ENCODE data around the gene FKBP1B.
"Not testable (repeated sequence)": the region's sequence is repeated elsewhere in the genome, so short reads cannot be mapped to it uniquely, and the experiment has no call there.

The FKBP1B gene

DNA sequence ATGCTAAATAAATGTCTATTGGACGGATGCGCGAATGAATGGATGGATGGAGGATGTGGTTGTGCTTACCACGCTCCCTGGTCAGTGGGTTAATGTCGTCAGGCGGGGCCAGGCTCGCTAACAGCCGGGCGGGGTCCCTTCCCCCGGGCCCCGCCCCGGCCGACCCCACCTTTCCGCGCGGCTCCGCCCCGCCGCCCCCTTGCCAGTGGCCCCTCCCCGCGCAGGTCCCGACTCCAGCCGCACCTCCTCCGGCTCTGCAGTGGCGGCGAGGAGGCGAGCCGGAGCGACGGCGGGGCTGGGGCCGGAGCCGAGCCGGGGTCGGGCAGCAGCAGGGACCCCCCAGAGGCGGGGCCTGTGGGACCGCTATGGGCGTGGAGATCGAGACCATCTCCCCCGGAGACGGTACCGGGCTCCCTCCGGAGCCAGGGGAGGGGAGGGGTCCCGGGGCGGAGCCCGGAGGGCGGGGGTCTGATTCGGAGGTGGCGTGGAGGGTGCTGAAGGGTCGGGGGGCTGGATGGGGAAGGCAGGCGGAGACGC lies at the start of gene FKBP1B:
Gene FKBP1B, plus strand, starts transcription at position 257 of the 537 bp plus-strand sequence. Its CDS starts 109 bp downstream, at position 366.
- peak; percentile 31 for DNase-seq

DNA sequence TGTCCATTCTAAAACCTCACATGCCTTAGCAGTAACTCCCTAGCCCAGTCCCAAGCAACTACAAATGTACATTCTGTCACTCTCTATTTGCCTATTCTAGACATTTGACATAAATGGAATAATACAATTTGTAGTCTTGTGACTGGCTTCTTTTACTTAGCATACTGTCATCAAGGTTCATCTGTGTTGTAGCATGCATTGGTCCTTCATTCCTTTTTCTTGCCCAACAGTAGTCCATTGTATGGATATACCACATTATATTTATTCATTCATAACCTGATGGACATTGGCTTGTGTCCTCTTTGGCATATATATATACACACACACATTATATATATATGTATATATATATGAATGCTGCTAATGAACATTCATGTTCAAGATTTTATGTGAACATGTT lies 41.8 kb upstream of the FKBP1B start:
- DNase-seq = no peak

DNA sequence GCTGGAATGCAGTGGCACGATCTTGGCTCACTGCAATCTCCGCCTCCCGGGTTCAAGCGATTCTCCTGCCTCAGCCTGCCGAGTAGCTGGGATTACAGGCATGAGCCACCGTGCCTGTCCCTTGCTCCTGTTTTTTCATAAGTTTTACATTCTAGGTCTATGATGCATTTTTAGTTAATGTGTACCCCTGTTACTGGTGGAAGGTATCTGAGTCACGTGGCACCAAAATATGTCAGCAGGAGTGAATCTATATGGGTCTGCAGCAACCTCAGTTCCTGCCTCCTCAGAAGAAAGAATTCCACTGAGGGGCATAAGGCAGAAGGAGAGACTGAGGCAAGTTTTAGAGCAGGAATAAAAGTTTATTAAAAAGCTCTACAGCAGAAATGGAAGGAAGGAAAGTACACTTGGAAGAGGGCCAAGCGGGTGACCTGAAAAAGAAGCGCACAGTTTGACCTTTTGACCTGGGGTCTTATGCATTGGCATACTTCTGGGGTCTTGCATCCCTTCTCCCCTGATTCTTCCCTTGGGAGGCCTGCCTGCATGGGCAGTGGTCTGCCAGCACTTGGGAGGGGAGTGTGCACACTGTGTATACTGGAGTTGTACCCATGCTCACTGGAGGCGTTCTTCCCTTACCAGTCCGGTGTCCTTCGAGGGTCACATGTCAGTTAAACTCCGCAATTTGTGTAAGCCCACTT lies 40.7 kb upstream of the FKBP1B start:
- DNase-seq = no peak

DNA sequence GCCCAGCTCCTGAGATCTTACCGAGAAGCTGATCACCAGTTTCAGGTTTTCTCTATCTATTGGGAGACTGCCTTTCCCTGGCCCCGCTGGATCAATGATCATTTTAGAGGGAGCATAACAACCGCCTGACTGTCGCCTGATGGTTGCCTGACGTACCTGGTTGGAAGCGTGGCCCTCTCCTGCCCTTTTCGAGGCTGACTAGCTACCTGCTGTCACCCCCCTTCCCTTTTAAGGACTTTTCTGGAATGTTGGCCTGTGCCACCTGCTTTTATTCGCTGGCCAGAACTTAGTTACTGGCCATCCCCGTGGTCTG lies 40.2 kb upstream of the FKBP1B start:
- no peak for DNase-seq

DNA sequence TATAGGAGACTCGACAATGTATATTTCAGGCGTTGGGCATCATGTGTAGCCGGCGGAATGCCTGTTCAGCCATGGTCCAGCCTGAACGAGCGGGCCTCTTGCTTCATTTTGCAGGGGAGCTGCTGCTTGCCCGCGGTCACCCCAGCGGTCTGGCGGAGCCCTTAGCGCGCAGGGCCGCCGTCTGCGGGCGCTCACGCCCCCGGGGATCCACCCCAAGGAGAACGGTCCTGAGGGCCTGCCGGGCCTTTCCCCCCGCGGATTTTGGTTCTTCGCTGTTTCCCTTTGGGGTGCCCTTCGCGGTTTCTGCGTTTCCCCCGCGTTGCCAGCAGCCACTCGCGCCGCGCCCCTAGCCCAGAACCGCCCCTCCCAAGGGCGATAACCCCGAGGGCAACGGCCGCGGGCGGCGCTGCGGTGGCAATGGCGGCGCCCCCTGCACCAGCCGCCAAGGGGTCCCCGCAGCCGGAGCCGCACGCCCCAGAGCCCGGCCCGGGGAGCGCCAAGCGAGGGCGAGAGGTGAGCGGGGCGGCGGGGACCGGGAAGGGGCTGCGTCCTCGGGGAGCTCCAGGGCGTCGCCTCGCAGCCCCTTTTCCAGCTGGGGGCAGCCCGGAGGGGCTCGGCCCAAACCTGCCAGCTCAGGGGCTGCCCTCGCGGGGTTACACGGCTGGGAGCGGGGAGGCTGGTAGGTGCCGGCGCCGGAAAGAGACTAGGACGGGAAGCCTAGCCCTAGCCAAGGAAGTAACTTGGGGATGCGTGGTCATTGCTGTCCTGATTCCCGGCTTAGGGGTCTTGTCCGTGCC lies 39.7 kb upstream of the FKBP1B start, which contains the start of gene MFSD2B:
Gene MFSD2B, plus strand, starts transcription at position 406 of the 797 bp plus-strand sequence. Its CDS starts 12 bp downstream, at position 418.
- no peak for DNase-seq

DNA sequence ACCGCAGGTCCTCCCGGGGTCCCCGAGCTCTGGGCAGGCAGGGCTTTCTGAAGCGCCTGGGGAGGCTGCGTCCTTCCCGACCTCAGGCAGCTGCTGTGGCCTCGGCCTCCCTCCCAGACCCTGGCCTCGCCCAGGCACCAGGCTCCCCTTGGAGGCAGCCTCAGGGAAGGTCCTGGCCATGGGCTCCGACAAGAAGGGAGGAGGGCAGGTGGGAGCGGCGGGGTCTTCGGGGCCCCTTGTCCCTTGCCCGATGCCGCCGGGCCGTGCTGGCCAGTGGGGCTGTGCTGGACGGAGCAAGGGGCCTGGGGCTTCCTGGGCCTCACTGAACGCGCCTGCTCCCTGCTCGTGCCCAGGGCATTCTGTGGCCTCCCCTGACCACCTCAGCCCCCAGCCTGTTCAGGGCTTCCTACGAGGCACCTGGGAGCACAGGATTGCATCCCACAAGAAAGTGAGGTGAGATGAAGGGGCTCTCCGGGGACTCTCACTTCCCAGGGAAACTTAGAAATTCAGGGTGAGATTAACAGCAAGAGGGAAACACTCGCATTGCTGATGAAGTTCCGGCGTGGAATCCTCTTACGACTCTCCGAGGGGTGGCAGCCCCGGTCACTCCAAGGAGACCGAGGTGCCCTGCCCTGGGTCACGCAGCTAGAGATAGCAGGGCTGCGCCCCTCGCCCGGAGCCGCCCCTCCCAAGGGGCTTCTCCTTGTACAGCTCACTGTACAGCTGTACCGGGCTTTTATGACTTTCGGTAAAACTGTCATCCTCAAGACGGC lies 38.9 kb upstream of the FKBP1B start:
- no peak for DNase-seq

DNA sequence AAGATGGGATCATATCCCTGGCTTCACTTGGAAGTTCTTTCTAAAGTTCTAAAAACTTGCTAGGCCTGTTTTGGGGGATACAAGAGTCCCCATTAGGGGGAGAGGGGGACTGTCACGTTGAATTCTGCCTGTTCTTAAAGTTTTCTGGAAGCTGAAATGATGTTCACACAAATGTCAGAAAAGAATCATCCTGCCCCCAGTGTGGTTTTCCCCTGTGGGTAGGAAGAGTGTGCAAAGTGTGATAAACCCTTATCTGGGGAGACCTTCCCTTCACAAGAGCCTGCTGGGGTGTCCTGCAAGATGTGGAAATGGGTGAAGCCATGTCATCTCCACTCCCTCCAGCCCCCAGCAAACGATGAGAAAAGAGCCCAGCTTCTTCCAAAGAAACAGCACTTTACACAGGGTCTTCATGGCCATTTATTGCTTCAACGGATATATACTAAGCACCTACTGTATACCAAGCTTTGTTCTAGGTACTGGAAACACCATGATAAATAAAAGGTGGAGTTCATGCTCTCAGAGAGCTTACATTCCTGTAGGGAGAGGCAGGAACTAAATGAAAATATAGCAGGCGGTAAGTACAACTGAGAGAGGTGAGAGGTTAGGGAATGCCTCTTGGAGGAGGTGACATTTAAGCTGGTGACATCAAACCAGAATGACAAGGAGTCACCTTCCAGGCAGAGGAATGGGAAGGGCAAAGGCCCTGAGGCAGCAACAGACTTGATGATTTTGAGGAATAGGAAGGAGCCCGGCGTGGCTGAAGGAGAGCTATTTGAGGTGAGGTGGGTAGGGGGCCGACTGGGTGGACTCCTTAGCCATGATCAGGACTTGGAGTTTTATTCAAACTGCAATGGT lies 38.1 kb upstream of the FKBP1B start:
- no peak for DNase-seq

DNA sequence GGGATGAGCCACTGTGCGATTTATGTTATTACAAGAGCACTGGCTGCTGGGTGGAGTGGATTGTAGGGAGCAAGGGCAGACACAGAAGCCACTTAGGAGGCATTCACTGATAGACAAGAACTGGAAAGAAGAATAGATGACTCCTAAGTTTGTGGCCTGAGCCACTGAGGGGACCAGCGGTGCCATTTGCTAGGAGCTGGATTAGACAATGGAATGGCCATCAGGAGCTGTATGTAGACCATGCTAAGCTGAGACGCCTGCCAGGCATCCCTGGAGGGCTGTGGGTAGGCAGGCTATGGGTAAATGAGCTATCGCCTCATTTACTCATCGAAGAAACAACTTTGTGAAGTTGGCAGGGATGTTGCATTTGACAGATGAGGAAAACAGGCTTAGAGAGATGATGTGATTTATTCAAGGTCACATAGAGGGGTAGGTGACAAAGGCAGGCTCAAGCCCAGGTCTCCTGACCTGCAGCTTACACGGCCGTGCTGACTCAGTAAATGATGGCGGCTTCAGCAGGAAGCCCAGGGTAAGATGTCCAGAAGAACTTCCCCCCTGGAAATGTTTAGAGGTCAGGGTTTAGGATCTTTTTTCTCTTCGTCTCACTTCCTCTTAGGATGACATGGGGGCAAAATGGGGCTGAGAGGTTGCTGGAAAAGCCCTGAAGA lies 36.9 kb upstream of the FKBP1B start:
- DNase-seq = no peak

DNA sequence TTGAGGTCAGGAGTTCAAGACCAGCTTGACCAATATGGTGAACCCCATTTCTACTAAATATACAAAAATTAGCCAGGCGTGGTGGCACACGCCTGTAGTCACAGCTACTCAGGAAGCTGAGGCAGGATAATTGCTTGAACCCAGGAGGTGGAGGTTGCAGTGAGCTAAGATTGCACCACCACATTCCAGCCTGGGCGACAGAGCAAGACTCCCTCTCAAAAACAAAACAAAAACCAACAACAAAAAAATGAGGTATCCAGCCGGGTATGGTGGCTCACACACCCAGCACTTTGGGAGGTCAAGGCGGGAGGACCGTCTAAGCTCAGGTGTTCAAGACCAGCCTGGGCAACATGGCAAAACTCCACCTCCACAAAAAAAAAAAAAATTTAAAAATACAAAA lies 34.6 kb upstream of the FKBP1B start:
- not testable (repeated sequence) for DNase-seq

DNA sequence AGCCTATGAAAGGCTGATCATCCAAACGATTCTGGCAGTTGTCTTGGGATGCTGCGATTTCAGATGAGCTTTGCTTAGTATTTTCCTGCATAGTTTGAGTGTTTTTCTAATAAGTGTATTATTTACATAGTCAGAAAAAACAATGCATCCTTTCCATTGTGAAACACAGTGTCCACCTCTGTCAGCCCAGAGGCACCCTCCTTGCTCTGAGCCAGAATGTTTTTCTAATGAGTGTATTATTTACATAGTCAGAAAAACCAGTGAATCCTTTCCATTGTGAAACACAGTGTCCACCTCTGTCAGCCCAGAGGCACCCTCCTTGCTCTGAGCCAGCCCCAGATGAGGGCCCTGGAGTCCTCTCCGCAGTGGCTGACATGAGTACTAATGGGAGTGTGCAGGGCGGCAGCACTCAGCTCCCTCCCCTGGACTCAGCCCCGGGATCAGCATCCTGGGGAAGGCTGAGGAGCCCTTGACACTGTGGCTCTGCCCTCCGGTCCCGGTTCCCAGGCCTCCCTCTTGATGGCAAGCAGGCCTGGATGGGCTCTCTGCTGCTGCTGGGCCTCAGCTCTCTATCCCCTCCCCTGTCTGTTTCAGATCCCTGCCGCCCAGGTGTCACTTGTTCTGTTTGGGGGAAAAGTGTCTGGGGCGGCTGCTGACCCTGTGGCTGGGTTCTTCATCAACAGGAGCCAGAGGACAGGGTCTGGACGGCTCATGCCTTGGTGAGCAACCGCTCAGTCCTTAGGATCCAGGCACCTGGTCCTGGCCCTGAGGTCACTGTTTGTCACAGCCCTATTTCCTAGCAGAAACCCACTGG lies 33.8 kb upstream of the FKBP1B start:
- DNase-seq = peak; percentile 50

DNA sequence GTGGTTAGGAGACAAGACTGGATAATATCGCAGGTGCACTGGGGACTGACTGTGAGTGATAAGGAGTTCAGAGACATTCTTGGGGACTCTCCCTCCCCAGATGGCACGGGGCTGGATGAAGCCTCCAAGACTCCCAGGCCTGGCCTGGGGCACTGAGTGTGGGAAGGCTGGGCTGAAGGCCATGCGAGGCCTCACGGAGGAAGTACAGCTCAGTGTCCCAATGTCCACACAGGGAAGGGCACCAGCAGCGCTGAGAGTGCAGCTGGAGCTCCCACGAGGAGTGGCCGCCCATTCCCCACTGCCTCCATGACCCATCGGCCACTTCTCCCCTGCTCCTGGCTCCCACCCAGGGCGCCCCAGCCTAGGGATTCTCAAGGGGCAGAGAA lies 33.2 kb upstream of the FKBP1B start:
- DNase-seq = no peak

DNA sequence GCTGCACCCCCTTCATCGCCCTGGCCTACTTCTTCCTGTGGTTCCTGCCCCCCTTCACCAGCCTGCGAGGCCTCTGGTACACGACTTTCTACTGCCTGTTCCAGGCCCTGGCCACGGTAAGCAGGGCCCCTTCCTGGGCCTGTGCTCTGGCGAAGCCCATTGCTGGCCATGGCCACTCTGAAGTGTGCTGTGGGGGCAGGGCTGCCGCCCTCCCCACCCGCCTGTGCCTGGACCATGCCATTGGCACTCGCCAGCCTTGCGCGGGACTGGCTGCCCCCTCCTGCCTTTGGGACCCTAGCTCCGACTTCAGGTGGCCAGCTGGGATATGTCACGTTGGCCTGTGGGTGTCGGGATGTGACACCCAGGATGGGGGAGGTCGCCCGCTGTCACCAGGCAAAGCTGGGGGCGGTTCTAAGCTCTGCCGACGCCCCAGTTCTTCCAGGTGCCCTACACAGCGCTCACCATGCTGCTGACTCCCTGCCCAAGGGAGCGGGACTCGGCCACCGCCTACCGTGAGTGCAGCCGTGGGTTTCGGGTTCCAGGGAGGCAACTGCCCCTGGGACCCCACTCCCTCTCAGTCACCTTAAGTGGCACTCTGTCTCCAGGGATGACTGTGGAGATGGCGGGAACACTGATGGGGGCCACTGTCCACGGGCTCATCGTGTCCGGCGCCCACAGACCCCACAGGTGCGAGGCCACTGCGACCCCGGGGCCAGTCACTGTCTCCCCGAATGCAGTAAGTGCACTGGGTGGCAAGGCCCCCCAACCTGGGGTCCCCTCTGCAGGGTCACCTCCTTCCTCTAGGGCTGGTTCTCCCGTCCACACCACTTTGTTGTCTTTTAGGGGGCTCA lies 32.5 kb upstream of the FKBP1B start:
- no peak for DNase-seq

DNA sequence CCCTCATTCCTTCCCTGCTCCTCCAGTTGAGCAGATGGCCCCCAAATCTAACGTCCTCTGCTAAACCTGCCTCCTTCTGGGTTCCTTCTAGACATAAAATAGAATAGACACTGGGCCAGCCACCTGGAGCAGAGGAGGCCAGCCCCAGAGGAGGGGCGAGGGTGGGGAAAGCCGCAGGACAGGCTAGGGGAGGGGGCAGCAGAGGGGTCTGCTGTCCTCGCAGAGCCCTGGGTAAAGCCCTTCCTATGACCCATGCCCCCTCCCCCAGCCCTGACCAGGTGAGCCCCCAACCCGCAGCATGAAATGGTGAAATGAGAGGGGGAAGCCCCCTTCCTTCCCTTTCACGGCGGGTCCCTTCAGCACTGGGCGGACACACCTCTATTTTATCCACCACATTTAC lies 31.8 kb upstream of the FKBP1B start:
- DNase-seq = no peak

DNA sequence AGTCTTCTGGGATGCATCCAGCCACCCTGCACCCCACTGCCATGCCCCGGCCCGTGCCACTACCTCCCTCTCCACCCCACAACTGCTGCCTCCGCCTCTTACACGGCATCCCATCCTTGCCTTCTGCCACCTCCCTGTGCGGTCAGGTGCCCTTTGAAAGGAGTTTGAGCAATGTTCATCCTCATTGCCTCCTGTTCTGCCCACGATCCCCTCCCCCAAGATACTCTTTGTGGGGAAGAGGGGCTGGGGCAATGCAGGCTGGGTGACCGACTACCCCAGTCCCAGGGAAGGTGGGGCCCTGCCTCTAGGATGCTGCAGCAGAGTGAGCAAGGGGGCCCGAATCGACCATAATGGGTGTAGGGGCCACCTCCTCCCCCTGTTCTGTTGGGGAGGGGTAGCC lies 31.3 kb upstream of the FKBP1B start:
- DNase-seq = no peak

DNA sequence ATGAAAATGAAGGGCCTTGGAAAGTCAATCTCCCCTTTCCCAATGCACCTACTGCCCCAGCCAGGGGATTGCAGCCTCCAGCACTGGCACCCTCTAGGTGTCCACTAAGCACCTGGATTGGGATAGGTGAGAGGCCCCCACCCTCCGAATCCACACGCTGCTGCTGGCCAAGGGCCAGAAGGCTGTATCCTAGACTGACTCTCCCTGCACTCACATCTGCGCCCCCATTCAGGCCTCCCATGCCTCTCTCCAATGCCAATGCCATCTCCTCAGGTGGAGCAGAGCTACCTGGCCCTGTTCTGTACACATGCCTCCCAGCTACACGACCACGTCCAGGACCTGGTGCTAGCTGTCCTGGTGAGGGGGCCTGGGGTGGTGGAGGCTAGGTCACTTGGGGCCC lies 29.8 kb upstream of the FKBP1B start:
- DNase-seq = no peak

DNA sequence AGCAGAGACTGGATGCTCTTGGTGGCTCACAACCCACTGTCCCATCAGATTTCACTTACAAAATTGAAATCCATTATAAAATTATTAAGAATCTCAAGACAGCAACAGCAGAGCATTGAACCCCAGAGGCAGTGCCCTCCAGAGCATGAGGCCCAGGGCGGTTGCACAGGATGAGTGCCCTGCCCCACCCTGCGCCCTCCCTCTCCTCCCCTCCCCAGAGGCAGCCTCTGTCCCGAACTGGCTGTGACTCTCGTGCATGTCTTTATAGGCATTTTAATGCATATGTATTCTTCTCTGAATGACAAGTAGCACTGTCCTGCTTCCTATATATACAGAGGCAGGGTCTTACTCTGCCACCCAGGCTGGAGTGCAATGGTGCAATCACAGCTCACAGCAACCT lies 29.3 kb upstream of the FKBP1B start:
- DNase-seq = no peak

DNA sequence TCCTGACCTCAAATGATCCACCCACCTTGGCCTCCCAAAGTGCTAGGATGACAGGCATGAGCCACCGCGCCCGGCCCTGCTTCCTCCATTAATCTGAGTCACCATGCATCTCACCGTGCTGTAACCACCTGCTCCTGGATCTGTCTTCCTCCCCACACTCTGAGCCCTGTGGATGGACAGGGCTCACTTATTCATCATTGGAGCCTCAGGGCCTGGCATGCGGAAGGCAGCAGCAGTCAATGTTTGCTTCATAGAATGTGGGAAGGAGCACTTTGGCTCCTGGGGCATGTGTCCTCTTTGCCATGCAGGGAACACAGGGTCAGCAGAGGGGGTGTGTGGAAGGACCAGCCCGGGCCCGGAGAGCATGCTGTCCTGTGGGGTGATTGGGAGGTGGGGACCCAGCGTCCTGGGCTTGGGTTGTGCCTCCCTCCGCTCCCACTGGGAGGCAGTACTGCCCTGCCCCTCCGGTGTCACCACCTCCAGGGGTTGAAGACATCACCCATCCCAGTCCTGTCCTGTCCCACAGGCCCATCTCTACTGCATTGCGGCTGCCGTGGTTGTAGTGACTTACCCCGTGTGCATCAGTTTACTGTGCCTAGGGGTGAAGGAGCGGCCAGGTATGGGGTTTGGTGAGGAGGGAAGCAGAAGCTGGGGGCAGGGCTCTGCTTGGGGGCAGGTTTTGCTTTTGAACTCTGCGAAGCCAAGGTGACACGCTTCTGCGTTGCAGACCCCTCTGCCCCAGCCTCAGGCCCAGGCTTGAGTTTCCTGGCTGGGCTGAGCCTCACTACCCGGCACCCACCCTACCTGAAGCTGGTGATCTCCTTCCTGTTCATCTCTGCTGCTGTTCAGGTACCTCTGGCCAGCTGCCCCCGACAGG lies 28.2 kb upstream of the FKBP1B start:
- DNase-seq = no peak

DNA sequence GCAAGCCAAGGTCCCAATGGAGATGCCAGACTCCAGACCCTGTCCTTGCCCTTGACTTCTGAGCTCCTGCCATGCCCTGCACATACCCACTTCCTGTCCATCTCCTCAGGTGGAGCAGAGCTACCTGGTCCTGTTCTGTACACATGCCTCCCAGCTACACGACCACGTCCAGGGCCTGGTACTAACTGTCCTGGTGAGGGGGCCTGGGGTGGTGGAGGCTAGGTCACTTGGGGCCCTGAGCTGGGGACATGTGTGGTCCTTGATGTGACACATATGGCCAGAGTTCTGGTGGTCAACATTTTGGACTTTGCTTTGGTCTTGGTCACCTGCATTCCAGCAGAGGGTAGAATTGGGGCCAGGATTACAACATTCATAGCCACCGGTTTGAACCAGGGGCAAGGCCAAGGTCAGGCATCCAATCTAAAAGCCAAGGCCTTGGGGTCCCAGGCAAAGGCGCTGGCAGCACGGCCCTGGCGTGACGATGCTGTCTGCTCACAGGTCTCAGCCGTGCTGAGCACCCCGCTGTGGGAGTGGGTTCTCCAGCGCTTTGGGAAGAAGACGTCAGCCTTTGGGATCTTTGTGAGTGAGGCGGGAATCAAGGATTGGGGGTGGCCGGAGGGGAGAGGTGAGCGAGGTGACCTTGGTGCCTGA lies 27.1 kb upstream of the FKBP1B start:
- no peak for DNase-seq
